Ishikawa (cell line): Measurements from ENCODE around the gene RNF213.

ENCODE experiments used
- CEBPB ChIP-seq: IDR thresholded peaks from 2 replicates; pipeline ENCODE4 v1.6.1; 2012
- CREB1 ChIP-seq: IDR thresholded peaks from 2 replicates; pipeline ENCODE4 v1.6.1; 2012; ENCODE audit warnings: low read depth
- EGR1 ChIP-seq: IDR thresholded peaks from 2 replicates; pipeline ENCODE4 v1.6.1; 2012
- EP300 ChIP-seq: IDR thresholded peaks from 2 replicates; pipeline ENCODE4 v1.6.1; 2012; ENCODE audit warnings: borderline replicate concordance
- FOXM1 ChIP-seq: IDR thresholded peaks from 2 replicates; pipeline ENCODE4 v1.6.1; 2012; ENCODE audit warnings: low read depth, borderline replicate concordance
- NFIC ChIP-seq: IDR thresholded peaks from 2 replicates; pipeline ENCODE4 v1.6.1; 2012
- RAD21 ChIP-seq: IDR thresholded peaks from 2 replicates; pipeline ENCODE4 v1.6.1; 2012; ENCODE audit warnings: low read depth
- TAF1 ChIP-seq: IDR thresholded peaks from 2 replicates; pipeline ENCODE4 v1.6.1; 2012; ENCODE audit warnings: low read depth, mild to moderate bottlenecking
- TEAD4 ChIP-seq: IDR thresholded peaks from 2 replicates; pipeline ENCODE4 v1.6.1; 2012
- USF1 ChIP-seq: IDR thresholded peaks from 2 replicates; pipeline ENCODE4 v1.6.1; 2012
- YY1 ChIP-seq: IDR thresholded peaks from 2 replicates; pipeline ENCODE4 v1.6.1; 2012; ENCODE audit warnings: low read depth
- ZBTB7A ChIP-seq: IDR thresholded peaks from 2 replicates; pipeline ENCODE4 v1.6.1; 2012; ENCODE audit warnings: low read depth
- TF ChIP-seq, protein P1 (sequence below): IDR thresholded peaks from 2 replicates; pipeline ENCODE4 v1.6.1; 2012; ENCODE audit warnings: low read depth, mild to moderate bottlenecking
- TF ChIP-seq, protein P2 (sequence below): IDR thresholded peaks from 2 replicates; pipeline ENCODE4 v1.6.1; 2012

DNA sequence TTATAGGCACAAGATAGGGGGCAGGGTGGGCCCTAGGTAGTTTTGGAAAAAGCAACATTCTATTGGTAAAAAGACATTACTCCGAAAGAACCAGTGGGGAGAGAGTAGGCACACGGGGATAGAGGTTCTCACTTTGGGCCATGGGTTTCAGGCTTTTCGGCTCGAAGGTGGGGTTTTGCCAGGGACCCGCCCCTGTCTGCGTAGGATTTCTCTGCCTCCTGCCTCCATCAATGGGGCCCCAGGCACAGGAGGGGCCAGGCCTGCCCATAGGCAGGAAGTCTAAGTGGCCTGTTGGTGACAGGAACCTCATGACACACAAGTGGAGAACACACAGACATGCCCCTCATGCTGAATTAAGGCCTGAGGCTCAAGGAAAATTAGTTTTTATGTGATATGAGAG is 57.5 kb downstream of the RNF213 start:
- TF ChIP-seq EP300, result no peak
- TF ChIP-seq, protein P1, sequence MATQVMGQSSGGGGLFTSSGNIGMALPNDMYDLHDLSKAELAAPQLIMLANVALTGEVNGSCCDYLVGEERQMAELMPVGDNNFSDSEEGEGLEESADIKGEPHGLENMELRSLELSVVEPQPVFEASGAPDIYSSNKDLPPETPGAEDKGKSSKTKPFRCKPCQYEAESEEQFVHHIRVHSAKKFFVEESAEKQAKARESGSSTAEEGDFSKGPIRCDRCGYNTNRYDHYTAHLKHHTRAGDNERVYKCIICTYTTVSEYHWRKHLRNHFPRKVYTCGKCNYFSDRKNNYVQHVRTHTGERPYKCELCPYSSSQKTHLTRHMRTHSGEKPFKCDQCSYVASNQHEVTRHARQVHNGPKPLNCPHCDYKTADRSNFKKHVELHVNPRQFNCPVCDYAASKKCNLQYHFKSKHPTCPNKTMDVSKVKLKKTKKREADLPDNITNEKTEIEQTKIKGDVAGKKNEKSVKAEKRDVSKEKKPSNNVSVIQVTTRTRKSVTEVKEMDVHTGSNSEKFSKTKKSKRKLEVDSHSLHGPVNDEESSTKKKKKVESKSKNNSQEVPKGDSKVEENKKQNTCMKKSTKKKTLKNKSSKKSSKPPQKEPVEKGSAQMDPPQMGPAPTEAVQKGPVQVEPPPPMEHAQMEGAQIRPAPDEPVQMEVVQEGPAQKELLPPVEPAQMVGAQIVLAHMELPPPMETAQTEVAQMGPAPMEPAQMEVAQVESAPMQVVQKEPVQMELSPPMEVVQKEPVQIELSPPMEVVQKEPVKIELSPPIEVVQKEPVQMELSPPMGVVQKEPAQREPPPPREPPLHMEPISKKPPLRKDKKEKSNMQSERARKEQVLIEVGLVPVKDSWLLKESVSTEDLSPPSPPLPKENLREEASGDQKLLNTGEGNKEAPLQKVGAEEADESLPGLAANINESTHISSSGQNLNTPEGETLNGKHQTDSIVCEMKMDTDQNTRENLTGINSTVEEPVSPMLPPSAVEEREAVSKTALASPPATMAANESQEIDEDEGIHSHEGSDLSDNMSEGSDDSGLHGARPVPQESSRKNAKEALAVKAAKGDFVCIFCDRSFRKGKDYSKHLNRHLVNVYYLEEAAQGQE, result no peak
- TF ChIP-seq EGR1, result no peak
- TF ChIP-seq TAF1, result no peak
- TF ChIP-seq, protein P2, sequence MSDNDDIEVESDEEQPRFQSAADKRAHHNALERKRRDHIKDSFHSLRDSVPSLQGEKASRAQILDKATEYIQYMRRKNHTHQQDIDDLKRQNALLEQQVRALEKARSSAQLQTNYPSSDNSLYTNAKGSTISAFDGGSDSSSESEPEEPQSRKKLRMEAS, result no peak
- TF ChIP-seq FOXM1, result no peak
- no peak for TF ChIP-seq RAD21
- no peak for TF ChIP-seq YY1
- no peak for TF ChIP-seq CEBPB
- TF ChIP-seq CREB1, result no peak
- no peak for TF ChIP-seq ZBTB7A
- no peak for TF ChIP-seq NFIC
- no peak for TF ChIP-seq USF1
- no peak for TF ChIP-seq TEAD4
